Amygdala (tissue), 56 donors: ENCODE results near the gene POLR2J.
"Not testable (repeated sequence)": the region's sequence is repeated elsewhere in the genome, so short reads cannot be mapped to it uniquely, and the experiment has no call there.

ENCODE experiments used
- DNase-seq, 56 donors: peaks; one replicate each; lab custom pipeline; 2025; lab: John Stamatoyannopoulos, UW

The POLR2J gene

GRCh38 chr7:102478314-102479208 lies at the start of gene POLR2J:
Gene POLR2J, minus strand, starts transcription at chr7:102478922. Its CDS starts 62 bp downstream, at chr7:102478860.
- not testable (repeated sequence) for DNase-seq

DNA sequence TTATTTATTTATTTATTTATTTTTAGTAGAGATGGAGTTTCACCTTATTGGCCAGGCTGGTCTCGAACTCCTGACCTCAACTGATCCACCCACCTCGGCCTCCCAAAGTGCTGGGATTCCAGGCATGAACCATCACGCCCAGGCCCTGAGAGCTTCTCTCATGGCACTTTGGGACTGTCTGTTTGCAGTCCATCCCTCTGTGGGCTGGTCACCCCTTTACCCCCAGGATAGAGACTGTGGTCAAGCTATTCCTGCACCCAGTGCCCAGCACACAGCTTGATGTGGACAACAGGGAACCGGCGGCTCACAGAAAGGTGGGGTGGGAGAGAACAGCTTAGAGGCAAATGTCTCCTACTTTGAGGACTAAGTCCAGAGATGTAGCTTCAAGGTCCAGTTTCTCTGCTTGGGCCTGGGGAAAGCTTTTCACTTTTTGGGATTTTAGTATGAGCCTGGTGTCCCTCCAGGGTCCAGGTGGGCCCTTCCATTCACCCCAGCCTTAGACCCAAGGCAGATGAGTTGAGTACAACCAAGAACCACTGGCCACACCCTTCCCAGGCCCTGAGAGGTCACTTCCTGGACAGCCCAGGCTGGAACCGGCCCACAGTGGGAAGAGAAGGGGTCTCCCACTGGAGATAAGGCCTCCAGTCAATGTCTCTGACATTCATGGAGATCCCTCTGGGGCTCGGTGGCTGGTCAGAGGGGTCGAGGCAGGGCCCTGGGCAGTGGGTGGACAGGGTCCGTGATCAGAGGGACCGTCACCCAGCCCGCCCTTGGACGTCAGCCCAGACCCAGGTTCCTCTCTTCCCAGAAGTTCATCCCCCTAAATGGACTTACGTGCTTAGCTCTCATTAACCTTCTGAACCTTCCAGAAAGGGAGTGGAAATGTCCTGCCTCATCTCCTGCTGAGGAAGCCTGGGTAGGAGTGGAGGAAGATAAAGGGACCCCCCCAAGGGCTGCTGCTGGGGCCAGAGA lies 49.4 kb upstream of the POLR2J start:
- not testable (repeated sequence) for DNase-seq

DNA sequence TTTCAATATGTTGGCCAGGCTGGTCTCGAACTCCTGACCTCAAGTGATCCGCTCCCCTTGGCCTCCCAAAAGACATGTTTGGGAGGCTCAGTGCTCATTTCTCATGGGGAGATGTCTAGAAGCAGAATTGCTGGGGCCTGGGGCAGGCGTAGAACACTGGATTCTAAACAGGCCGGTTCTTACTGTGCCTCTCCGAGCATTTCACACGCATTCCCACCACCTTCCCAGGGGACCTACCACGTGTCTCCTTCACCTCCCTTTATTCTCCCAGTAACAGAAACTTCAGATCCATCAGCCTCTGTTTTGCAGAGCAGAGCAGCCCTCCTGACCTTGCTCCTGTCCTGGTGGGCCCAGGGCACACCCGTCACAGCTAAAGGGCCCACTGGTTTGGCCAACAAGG lies 48.5 kb upstream of the POLR2J start:
- DNase-seq = not testable (repeated sequence)

- DNase-seq = not testable (repeated sequence)
These were observed 46.1 kb upstream of the POLR2J start for GRCh38 chr7:102524803-102525202.

GRCh38 chr7:102520797-102521196 lies 42.1 kb upstream of the POLR2J start:
- DNase-seq = not testable (repeated sequence)

- DNase-seq = not testable (repeated sequence)
These were observed 38.9 kb upstream of the POLR2J start, which contains the start of gene RASA4B for GRCh38 chr7:102517550-102518147. Gene RASA4B, minus strand, starts transcription at chr7:102517777. Its CDS starts 67 bp downstream, at chr7:102517710.

DNA sequence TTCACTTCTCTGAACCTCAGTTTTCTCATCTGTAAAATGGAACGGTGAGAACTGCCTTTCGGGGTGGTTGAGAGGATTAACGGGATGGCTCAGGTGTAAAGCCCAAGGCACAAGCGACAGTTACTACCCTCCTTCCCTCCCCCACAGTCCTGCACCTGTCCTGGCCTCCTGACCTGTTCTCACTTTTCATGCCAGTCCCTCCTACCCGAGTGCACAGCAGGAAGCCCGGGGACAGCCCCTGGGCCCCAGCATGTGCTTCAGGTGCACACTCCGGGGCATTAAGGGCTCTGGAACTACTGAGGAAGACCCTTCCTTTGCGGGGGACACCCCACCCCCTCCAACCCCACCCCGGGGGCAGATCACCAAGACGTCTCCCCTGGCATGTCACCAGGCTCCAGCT lies 38.2 kb upstream of the POLR2J start:
- DNase-seq = not testable (repeated sequence)

- DNase-seq = not testable (repeated sequence)
These were observed 37.2 kb upstream of the POLR2J start for GRCh38 chr7:102515889-102516288.

DNA sequence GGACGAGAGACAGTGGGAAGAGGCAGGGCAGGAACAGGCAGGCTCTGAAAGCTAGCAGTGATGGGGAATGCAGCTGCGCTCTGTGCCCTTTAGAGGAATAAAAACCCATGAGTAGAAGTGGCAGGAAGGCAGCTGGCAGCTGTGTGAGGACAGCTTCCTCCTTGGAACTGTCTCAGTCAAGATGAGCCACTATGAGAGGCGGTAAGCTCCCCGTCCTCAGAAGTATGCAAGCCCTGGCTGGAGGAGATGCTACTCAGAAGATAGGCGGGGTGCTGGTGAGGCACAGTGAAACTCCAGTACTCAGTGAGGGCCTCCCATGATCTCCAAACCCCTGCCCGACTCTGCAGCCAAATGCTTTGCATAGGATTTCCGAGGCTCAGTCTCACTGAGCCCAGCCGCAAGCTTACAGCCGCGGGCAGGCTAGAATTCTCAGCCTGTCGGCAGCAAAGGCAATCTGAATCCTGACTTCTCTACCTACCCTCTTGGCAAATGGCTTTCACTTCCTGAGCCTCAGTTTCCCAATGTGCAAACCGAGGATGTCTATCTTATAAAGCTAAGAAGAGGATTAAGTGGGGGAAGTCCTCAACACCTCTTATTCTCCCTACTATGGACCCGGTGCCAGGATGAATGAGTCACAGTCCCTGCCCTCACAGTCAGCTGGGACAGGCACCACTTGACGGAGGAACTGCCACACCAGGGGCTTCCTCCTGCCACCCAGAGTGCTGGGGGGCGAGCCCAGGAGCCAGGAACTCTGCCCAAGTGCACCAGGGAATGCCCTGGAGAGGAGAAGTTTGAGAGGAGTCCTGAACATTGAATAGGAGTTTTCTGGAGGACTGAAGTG lies 36.4 kb upstream of the POLR2J start:
- DNase-seq = not testable (repeated sequence)

GRCh38 chr7:102512642-102513221 lies 34.0 kb upstream of the POLR2J start:
- DNase-seq = not testable (repeated sequence)

DNA sequence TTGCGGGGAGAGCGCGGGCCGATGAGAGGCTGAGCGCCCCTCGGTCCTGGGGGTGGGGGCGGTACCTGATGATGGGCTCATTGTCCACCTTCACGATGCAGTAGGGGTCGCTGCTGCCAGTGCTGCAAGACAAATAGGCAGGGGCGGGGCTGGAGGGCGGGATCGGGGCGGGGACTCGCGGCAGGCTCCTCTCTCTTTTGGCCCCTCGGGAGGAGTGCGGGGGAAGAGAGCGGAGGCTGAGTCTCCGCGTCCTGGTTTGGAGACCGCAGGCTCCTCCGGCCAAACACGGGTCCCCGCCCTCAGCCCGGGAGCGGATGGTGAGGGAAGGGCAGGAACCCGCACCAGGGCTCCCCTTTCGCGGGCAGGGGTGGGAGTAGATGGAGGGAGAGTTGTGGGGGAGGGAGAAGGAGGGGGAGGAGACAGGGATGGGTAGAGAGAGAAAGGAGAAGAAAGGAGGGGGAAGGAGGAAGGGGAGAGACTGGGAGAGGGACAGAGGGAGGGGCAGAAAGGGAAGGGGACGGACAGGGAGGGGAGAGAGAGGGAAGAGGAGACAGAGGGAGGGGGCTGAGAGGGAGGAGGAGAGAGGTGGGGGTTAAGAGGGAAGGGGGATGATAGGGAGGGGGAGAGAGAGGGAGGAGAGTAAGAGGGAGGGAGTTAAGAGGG lies 33.3 kb upstream of the POLR2J start:
- DNase-seq = not testable (repeated sequence)

- not testable (repeated sequence) for DNase-seq
These were observed 31.9 kb upstream of the POLR2J start for GRCh38 chr7:102510575-102510974.

GRCh38 chr7:102507410-102508088 lies 28.8 kb upstream of the POLR2J start:
- DNase-seq = not testable (repeated sequence)

- DNase-seq = not testable (repeated sequence)
These were observed 26.8 kb upstream of the POLR2J start for GRCh38 chr7:102505298-102506185.

GRCh38 chr7:102503141-102503540 lies 24.4 kb upstream of the POLR2J start:
- not testable (repeated sequence) for DNase-seq

- not testable (repeated sequence) for DNase-seq
These were observed 19.6 kb upstream of the POLR2J start for GRCh38 chr7:102498321-102498720.

- DNase-seq = not testable (repeated sequence)
These were observed 18.6 kb upstream of the POLR2J start for GRCh38 chr7:102497308-102497707.
